Stimulated activated CD8-positive, alpha-beta memory T cell treated with anti-CD3 and anti-CD28 coated beads, Interleukin-12 subunit alpha, Interleukin-12 subunit beta, amount 100 ng/mL, for 24 hours (primary cell): ENCODE measurements around the gene C16orf96.

Experiments
- DNase-seq: peaks from one replicate; pipeline ENCODE4 v3.0.0-alpha.2; 2020; ENCODE audit errors: extremely low read depth

C16orf96 gene

DNA sequence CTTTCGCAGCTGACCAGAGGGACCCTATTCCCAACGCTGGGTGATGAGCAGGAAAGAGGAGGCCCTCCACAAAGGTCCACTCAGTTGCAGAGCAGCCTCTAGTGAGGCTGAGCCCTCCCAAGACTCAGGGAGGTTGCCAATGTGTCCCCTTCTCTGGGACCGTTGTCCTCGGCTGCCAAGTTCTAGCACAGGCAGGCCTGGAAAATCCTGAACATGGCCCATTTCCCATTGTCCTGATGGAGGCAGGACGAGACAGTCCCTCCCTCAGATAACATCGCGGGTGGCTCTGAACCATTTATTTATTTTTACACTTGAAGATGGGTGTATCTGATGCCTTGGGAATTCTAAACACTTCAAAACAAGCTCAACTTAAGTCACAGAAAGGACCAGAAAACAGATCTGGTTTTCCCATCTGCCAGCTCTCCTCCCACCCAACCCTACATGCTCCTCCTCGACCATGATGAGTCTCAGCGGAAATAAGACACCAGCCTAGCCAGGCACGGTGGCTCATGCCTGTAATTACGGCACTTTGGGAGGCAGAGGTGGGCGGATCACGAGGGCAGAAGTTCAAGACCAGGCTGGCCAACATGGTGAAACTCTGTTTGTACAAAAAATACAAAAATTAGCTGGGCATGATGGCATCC, 30.4 kb upstream of the C16orf96 start:
- no peak for DNase-seq

GRCh38 chr16:4529085-4530060, 26.8 kb upstream of the C16orf96 start:
- no peak for DNase-seq

DNA sequence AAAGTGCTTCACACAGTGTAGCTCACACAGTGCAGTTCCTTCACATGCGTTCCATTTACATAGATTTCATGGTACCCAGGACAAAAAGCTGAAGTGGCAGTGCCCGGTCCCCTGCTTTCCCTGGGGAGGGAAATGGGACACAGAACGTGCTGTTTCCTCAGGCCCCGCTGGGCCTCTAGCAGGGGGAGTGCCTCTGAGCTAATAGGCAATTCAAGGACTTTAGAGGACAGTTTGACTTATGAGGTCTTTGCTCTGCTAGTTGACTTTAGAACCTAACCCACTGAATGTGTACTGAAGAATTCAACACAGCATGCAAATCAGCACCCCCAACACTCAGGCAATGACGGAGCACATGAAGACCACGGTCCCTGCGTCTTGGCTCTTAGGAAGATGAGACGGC, 24.3 kb upstream of the C16orf96 start:
- DNase-seq, result no peak

- DNase-seq, result no peak
Measured at GRCh38 chr16:4532238-4532637, 23.9 kb upstream of the C16orf96 start.

- DNase-seq, result no peak
Measured at GRCh38 chr16:4533490-4533889, 22.6 kb upstream of the C16orf96 start.

DNA sequence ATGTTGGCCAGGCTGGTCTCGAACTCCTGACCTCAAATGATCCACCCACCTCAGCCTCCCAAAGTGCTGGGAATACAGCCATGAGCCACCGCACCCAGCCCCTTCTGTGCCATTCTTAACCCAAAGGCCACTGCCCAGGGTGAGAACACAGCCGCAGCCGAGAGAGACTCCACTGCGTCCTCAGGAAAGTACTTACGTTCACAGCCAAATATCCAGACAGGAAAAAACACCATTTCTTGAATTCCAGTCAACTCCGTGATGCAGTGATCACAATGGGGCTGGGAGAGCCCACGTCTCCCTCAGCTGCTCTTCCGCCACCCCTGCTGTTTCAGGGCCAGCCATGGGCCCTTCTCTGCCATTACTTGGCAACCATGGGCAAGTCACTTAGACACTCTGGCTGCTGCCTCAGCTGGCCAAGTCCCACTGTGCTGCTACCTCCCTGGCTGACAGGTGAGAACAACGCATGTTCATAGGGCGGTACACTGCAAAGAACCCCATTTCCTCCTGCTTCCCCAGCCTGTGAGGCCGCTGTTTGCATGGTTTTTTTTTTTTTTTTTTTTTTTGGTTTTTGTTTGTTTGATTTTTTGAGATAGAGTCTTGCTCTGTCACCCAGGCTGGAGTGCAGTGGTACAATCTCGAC, 21.9 kb upstream of the C16orf96 start:
- no peak for DNase-seq

DNA sequence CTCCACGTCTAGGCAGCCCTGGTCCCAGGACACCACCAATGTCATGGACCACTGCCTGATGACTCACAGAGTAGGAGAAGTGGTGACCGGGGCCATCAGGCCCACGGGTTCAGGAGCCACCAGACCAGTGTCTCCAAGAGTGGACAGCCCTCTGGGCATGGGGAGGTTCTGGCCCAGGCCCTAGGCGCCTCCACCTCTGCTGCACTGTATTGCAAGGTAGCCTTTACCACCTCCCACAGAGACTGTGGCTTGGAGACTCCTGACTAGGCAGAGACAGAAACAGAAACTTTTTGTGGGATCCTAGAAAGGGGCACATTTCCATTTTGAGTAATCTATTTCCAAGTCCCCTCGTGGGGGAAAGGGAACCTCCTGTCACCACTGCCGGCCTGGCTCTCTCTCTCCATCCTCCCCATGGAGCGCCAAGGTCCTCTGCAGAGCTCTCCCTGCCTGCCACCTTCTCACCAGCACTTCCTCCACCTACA, 20.5 kb upstream of the C16orf96 start:
- no peak for DNase-seq

- DNase-seq, result no peak
Measured at GRCh38 chr16:4536391-4537106, 19.6 kb upstream of the C16orf96 start.

DNA sequence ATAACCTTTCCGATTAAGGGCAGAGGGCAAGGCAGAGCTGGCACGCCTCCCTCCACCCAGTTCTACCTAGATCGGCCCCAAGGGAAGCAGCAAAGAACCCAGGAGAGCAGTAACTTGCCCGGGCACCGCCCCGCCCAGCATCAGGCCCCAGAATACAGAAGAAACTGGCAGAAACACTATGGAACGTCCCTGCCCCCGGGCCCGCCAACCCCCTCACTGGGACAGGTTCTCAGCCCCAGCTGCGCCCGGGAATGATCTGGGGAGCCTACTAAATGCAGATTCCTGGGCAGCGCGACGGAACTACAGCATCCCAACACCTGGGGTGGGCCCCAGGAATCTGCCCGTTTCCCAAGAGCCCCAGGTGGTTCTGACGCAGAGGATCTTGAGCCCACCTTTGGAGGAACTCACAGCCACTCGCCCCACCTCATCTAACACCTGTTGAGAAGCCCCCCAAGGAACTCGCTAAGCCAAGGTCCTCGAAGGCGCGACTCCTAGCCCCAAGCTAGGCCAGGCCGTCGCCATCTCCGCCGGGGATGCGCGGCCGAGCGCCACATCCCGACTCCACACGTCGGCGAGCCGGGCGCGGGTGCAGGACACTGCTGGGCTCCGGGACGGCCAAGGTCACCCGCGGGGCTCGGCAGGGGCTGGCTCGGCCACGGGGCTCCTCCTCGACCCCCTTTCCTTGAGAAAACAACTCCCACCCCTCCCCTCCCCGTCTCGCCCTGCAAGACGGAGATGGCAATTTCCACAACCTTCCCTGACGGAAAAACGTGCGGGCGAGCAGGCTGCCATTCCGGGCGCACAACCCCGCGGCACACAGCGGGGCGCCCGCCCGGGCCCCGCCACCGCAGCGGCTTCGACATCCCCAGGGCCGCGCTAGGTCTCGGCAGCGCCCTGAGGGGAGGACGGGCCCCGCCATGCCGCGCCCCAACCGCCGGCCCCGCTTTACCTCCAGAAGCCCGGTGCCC, 18.5 kb upstream of the C16orf96 start:
- DNase-seq, result no peak

DNA sequence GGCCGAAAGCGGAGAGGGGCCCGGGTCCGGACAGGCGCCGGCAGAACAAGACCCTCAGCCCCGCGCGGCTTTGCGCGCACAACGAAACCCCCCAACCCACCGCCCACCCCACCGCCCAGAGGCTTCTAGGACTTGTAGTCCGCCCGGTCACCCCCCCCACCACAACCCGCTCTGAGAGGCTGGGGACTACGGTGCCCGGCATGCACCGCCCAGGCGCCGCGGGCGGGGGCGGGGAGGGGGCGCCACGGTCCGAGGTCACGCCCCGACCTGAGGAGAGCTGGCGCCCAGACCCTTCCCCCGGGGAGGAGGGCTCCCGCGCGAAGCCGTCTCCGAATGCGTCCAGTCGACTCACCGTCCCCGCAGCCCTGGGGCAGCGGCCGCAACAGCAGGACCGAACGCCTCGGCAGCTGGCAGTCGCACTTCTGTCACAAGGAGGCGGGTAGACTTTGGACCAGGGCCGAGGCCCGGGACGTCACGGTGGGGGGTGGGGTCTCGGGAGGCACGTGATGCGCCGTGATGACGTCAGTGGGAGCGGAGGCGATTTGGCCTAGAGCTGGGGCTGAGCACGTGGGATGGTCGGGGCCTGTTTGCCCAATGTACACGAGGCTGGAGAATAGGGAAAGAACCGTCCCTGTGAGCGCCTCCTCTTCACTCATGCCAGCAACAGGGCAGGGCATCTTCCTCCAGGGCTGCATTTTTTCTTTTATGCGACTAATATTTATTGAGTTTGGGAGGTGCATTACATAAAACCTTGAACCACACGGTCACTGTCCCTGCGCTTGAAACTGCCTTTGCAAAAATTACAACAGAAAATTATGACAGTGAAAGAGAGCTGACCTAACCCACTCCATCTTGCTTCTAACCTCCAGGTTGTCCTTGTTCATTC, 17.5 kb upstream of the C16orf96 start, which contains the start of gene CDIP1:
TSS of gene CDIP1 (minus strand) at position 424 of the 886 bp plus-strand sequence. CDS start 24,643 bp downstream, outside the sequence.
- DNase-seq, result peak; percentile 85

GRCh38 chr16:4539716-4540284, 16.3 kb upstream of the C16orf96 start:
- DNase-seq, result no peak

GRCh38 chr16:4544473-4544872, 11.7 kb upstream of the C16orf96 start:
- DNase-seq, result no peak

GRCh38 chr16:4548124-4548523, 8.0 kb upstream of the C16orf96 start:
- DNase-seq, result no peak

GRCh38 chr16:4550591-4550990, 5.5 kb upstream of the C16orf96 start:
- no peak for DNase-seq

- DNase-seq, result no peak
Measured at GRCh38 chr16:4552541-4552940, 3.6 kb upstream of the C16orf96 start.

GRCh38 chr16:4556580-4556979, 440 bp downstream of the C16orf96 start:
- DNase-seq, result no peak

DNA sequence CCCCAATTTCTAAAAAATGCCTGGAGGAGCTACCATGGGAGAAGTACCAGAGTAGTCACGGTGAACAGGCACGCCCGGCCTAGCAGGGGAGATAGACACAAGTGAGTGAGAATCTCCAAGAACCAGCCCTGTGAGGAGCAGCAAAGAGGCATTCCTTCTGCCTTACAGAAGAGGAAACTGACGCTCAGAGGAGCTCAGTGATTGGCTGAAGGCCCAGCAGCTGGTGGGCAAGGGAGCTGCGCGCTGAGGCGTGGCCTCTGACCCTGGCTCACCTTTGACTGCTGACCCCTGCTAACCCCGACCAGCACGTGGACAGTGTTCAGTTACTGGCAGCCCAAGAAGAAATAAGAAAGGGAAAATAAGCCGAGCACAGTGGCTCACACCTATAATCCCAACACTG, 1.8 kb downstream of the C16orf96 start:
- no peak for DNase-seq

- DNase-seq, result no peak
Measured at GRCh38 chr16:4561596-4561995, 5.5 kb downstream of the C16orf96 start.

GRCh38 chr16:4564661-4565267, 8.6 kb downstream of the C16orf96 start:
- DNase-seq, result no peak
